ENCODE results near the gene CD36. TPM values are rescaled to one million over a fixed set of nuclear protein-coding genes. Genes with fewer than 3 reads are reported as not detected.

CD36 gene
- total and polyA plus RNA-seq, 2 of the 8 experiments (the other 6 are each of a cell fraction or from before 2014, with no cell fraction given): 0.33 to 0.60 TPM

- Histone ChIP-seq H3K27ac (ENCODE audit: low read depth, low read length) (no peak overlapping the region), H3K14ac (ENCODE audit: insufficient read length) (no peak overlapping the region), H2AFZ (ENCODE audit: low read length) (no peak overlapping the region), H3K23ac (ENCODE audit: insufficient read length) (no peak overlapping the region), H3K18ac (ENCODE audit: extremely low read depth, low read length) (no peak overlapping the region), H3K9ac (replicated peaks in 1 of 4; ENCODE audit: extremely low read depth in 1 of 4, low read depth in 3 of 4, low read length in 3 of 4) (no peak overlapping the region), H3K9me3 (ENCODE audit: insufficient read depth in 2 of 2, low read depth in 1 of 2, low read length in 1 of 2) (no peaks in the 10 kb centered on the region), H3K79me2 (ENCODE audit: control insufficient read depth in 1 of 2, insufficient read depth in 2 of 2, low read length in 2 of 2) (no peaks in the 10 kb centered on the region), H3K4me3 (ENCODE audit: extremely low read depth in 1 of 4, insufficient read depth in 2 of 4, low read depth in 3 of 4, low read length in 4 of 4) (no peak overlapping the region), H2BK12ac (ENCODE audit: low read depth, low read length) (no peak overlapping the region), H2BK15ac (ENCODE audit: low read length) (no peak overlapping the region), H2BK20ac (ENCODE audit: low read length) (no peak overlapping the region), H3K4me2 (ENCODE audit: insufficient read depth in 1 of 2, low read depth in 2 of 2, low read length in 2 of 2) (no peak overlapping the region), H4K91ac (replicated peaks; ENCODE audit: insufficient read length, low read length) (no peak overlapping the region), H2BK5ac (ENCODE audit: low read depth, low read length) (no peak overlapping the region), H2AK5ac (ENCODE audit: low read depth, low read length) (no peak overlapping the region), H4K20me1 (replicated peaks in 1 of 2; ENCODE audit: control insufficient read depth in 1 of 2, insufficient read depth in 2 of 2, low read length in 2 of 2) (no peaks in the 10 kb centered on the region), H2BK120ac (replicated peaks; ENCODE audit: low read depth, low read length) (no peak overlapping the region), H3K56ac (replicated peaks; ENCODE audit: insufficient read length, low read depth, low read length) (no peak overlapping the region), H3K36me3 (ENCODE audit: control insufficient read depth in 2 of 4, insufficient read depth in 4 of 4, low read length in 3 of 4) (no peaks in the 10 kb centered on the region), H4K8ac (ENCODE audit: extremely low read depth, insufficient read depth, low read length) (no peak overlapping the region), H3K27me3 (replicated peaks in 1 of 4; ENCODE audit: control insufficient read depth in 3 of 4, extremely low read depth in 1 of 4, insufficient read depth in 3 of 4, low read length in 3 of 4) (no peaks in the 10 kb centered on the region), H3K4me1 (replicated peaks in 1 of 4; ENCODE audit: control insufficient read depth in 3 of 4, insufficient read depth in 4 of 4, low read length in 3 of 4) (no peaks in the 10 kb centered on the region), H3K79me1 (ENCODE audit: low read depth, low read length) (no peaks in the 10 kb centered on the region), H3K23me2 (ENCODE audit: low read depth, low read length) (no peaks in the 10 kb centered on the region), H4K5ac (ENCODE audit: insufficient read length, low read depth, low read length) (no peak overlapping the region), H3K4ac (replicated peaks; ENCODE audit: insufficient read length, low read depth, low read length) (no peak overlapping the region)
- 81% methylated on average over 1 of the region's 1 CpG; no CpG with 5 or more reads in 1 of the 2 experiments for WGBS, 2 experiments (ENCODE audit: extremely low coverage in 1 of 2, insufficient coverage in 1 of 2, insufficient read length in 1 of 2, insufficient replicate concordance in 2 of 2, low coverage in 1 of 2, low lambda C conversion rate in 2 of 2, missing lambda C conversion rate in 1 of 2)
- DNase-seq (ENCODE audit: low read depth in 1 of 2, low spot score in 2 of 2): no peak
- ChIA-PET POLR2A (ENCODE audit: partially characterized antibody) (no interaction called here), CTCF (ENCODE audit: partially characterized antibody) (interaction anchor here (0.6 kb wide), 1 partner anchor 118 kb away, joined by 3 read pairs; no protein-coding TSS in a partner anchor)
- no peak for FAIRE-seq
- TF ChIP-seq JUND (IDR thresholded peaks at IDR 0.05; ENCODE audit: low read length) (no peak), SAP30 (IDR thresholded peaks at IDR 0.05; ENCODE audit: insufficient read depth, insufficient replicate concordance, low read length) (no peak), GTF2F1 (IDR thresholded peaks at IDR 0.05; ENCODE audit: borderline replicate concordance, low read depth, low read length) (no peak), EGR1 (IDR thresholded peaks at IDR 0.05; ENCODE audit: borderline replicate concordance, low read depth, low read length) (no peak), RXRA (IDR thresholded peaks at IDR 0.05; ENCODE audit: insufficient read depth, low read depth, low read length) (no peak), RAD21 (IDR thresholded peaks at IDR 0.05 in 1 of 2, conservative IDR thresholded peaks at IDR 0.05 in 1 of 2; ENCODE audit: low read depth in 2 of 2, low read length in 2 of 2) (no peak)
Measured at GRCh38 chr7:80629023-80629422, 9.4 kb upstream of the CD36 start.

All from H1 (cell line).